ENCODE data around the gene IFNL3. TPM values are rescaled to one million over a fixed set of nuclear protein-coding genes. Genes with fewer than 3 reads are reported as not detected.
"Not testable (repeated sequence)": the region's sequence is repeated elsewhere in the genome, so short reads cannot be mapped to it uniquely, and the experiment has no call there.

Gene IFNL3
- total RNA-seq, 1 donor from 2014 or later, result not detected

GRCh38 chr19:39248806-39249205 lies 4.0 kb upstream of the IFNL3 start, which contains the start of gene IFNL4:
IFNL4 (minus strand) TSS chr19:39248856.
- no peak for FAIRE-seq
- no peak for TF ChIP-seq CTCF (IDR thresholded peaks at IDR 0.05; ENCODE audit: insufficient read depth, low read length, severe bottlenecking)
- DNase-seq (ENCODE audit: low read depth), result no peak
- Histone ChIP-seq H3K4me3 (ENCODE audit: low read depth, low read length) (no peak within 1 kb of the TSS), H3K27me3 (ENCODE audit: control insufficient read depth, insufficient read depth, low read length) (peaks cover 21% of the 10 kb centered on the region), H3K36me3 (ENCODE audit: control insufficient read depth, insufficient read depth, low read length) (no peaks in the 10 kb centered on the region)

GRCh38 chr19:39247701-39248664 lies 3.2 kb upstream of the IFNL3 start:
- H3K4me3 ChIP-seq (ENCODE audit: low read depth, low read length), result no peak overlapping the region
- no peak for DNase-seq (ENCODE audit: low read depth)
- FAIRE-seq, result no peak
- no peak for TF ChIP-seq CTCF (IDR thresholded peaks at IDR 0.05; ENCODE audit: insufficient read depth, low read length, severe bottlenecking)
- no peaks in the 10 kb centered on the region for H3K36me3 ChIP-seq (ENCODE audit: control insufficient read depth, insufficient read depth, low read length)
- H3K27me3 ChIP-seq (ENCODE audit: control insufficient read depth, insufficient read depth, low read length), result peaks cover 21% of the 10 kb centered on the region

- no peak for TF ChIP-seq CTCF (IDR thresholded peaks at IDR 0.05; ENCODE audit: insufficient read depth, low read length, severe bottlenecking)
- DNase-seq (ENCODE audit: low read depth), result no peak
- FAIRE-seq, result no peak
- Histone ChIP-seq H3K4me3 (ENCODE audit: low read depth, low read length) (no peak overlapping the region), H3K36me3 (ENCODE audit: control insufficient read depth, insufficient read depth, low read length) (no peaks in the 10 kb centered on the region), H3K27me3 (ENCODE audit: control insufficient read depth, insufficient read depth, low read length) (peaks cover 21% of the 10 kb centered on the region)
Observed at GRCh38 chr19:39246951-39247669, 2.3 kb upstream of the IFNL3 start.

GRCh38 chr19:39245166-39245565 lies 360 bp upstream of the IFNL3 start:
- peak; percentile 73 for FAIRE-seq
- H3K4me3 ChIP-seq (ENCODE audit: low read depth, low read length); DNase-seq (ENCODE audit: low read depth); H3K36me3 ChIP-seq (ENCODE audit: control insufficient read depth, insufficient read depth, low read length): not testable (repeated sequence)
- H3K27me3 ChIP-seq (ENCODE audit: control insufficient read depth, insufficient read depth, low read length), result peaks cover 21% of the 10 kb centered on the region

GRCh38 chr19:39243741-39244140 lies 1.1 kb downstream of the IFNL3 start:
- not testable (repeated sequence) for H3K4me3 ChIP-seq (ENCODE audit: low read depth, low read length); DNase-seq (ENCODE audit: low read depth); H3K36me3 ChIP-seq (ENCODE audit: control insufficient read depth, insufficient read depth, low read length); FAIRE-seq
- H3K27me3 ChIP-seq (ENCODE audit: control insufficient read depth, insufficient read depth, low read length), result peaks cover 18% of the 10 kb centered on the region

- Histone ChIP-seq H3K4me3 (ENCODE audit: low read depth, low read length) (no peak overlapping the region), H3K36me3 (ENCODE audit: control insufficient read depth, insufficient read depth, low read length) (no peaks in the 10 kb centered on the region), H3K27me3 (ENCODE audit: control insufficient read depth, insufficient read depth, low read length) (peaks cover 3% of the 10 kb centered on the region)
- TF ChIP-seq CTCF (IDR thresholded peaks at IDR 0.05; ENCODE audit: insufficient read depth, low read length, severe bottlenecking), result no peak
- DNase-seq (ENCODE audit: low read depth) (no peak), FAIRE-seq (no peak)
Observed at GRCh38 chr19:39240421-39240820, 4.4 kb downstream of the IFNL3 start.

Data from bronchial epithelial cell (primary cell).